Astrocyte of the spinal cord (primary cell): ENCODE measurements around the gene PARD3B.

Source experiments
- DNase-seq: peaks from one replicate; pipeline ENCODE4 v3.0.0; 2011; ENCODE audit warnings: low read depth, low spot score
- H3K4me3 ChIP-seq: 2 replicates; pipeline ENCODE4 v1.5.1; 2011; ENCODE audit warnings: low read depth, mild to moderate bottlenecking, low read length, moderate library complexity
- in situ Hi-C: cut with HindIII; loops from 2 replicates; pipeline ENCODE4 v1.10.0; 2017; ENCODE audit warnings: low sequenced_read_pairs
- TF ChIP-seq, protein P1 (sequence below): IDR thresholded peaks from 2 replicates; pipeline ENCODE4 v1.5.1; 2012; ENCODE audit warnings: low read depth, mild to moderate bottlenecking, low read length, inconsistent platforms

PARD3B gene

GRCh38 chr2:205338156-205338555, 792.9 kb downstream of the PARD3B start:
- H3K4me3 ChIP-seq, result no peak overlapping the region
- TF ChIP-seq, protein P1, sequence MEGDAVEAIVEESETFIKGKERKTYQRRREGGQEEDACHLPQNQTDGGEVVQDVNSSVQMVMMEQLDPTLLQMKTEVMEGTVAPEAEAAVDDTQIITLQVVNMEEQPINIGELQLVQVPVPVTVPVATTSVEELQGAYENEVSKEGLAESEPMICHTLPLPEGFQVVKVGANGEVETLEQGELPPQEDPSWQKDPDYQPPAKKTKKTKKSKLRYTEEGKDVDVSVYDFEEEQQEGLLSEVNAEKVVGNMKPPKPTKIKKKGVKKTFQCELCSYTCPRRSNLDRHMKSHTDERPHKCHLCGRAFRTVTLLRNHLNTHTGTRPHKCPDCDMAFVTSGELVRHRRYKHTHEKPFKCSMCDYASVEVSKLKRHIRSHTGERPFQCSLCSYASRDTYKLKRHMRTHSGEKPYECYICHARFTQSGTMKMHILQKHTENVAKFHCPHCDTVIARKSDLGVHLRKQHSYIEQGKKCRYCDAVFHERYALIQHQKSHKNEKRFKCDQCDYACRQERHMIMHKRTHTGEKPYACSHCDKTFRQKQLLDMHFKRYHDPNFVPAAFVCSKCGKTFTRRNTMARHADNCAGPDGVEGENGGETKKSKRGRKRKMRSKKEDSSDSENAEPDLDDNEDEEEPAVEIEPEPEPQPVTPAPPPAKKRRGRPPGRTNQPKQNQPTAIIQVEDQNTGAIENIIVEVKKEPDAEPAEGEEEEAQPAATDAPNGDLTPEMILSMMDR, result no peak
- in situ Hi-C loops, result no loop called here
- no peak for DNase-seq

DNA sequence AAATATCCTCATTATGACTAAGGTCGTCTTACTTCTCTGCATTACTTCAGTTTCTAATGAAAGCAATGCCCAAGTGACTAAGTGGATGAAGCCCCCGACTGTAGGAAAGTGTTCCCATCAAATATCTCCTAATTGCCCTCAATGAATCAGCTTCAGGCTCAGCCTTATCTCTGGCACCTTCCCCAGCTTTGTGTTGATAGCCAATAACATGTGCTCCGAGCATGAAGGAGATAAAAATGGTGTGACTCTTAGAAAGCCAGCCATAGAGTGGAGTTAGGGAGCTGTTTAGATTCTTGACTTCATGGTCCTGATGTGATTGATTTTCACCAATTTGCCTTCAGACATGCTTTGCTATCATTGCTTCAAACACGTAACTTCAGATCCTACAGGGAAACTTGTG, 797.8 kb downstream of the PARD3B start:
- in situ Hi-C loops, result no loop called here
- TF ChIP-seq, protein P1, result no peak
- DNase-seq, result no peak

GRCh38 chr2:205346649-205347048, 801.4 kb downstream of the PARD3B start:
- TF ChIP-seq, protein P1, result no peak
- no peak for DNase-seq
- no peak overlapping the region for H3K4me3 ChIP-seq
- in situ Hi-C loops, result no loop called here

More for the DNA sequence above, 797.8 kb downstream of the PARD3B start:
- no peak overlapping the region for H3K4me3 ChIP-seq

- in situ Hi-C loops, result no loop called here
- no peak for DNase-seq
- TF ChIP-seq, protein P1, result no peak
- H3K4me3 ChIP-seq, result no peak overlapping the region
Observed at GRCh38 chr2:205347899-205348298, 802.6 kb downstream of the PARD3B start.

GRCh38 chr2:205352094-205352493, 806.8 kb downstream of the PARD3B start:
- TF ChIP-seq, protein P1, result no peak
- H3K4me3 ChIP-seq, result no peak overlapping the region
- in situ Hi-C loops, result no loop called here
- no peak for DNase-seq

GRCh38 chr2:205352593-205352992, 807.3 kb downstream of the PARD3B start:
- TF ChIP-seq, protein P1, result no peak
- DNase-seq, result peak; percentile 25
- in situ Hi-C loops, result no loop called here
- H3K4me3 ChIP-seq, result no peak overlapping the region

DNA sequence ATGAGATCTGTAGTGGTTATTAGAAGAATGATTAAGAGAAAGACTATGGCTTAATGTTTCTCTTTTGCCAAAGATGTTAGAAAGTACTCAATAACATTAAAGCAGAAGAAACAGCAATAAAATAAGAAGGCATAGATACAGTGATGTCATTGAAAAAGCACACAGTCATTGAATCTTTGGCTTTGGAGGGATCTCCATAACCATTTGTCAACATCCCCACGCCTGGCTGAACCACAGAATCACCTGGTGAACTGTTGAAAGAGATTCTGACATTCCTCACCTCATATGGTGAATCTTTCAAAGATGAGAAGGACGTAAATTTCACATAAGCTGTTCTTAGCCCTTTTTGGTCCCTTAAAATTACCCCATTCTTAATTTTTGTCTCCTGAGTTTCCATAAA, 812.5 kb downstream of the PARD3B start:
- TF ChIP-seq, protein P1, result no peak
- no peak for DNase-seq

More for the DNA sequence above, 812.5 kb downstream of the PARD3B start:
- H3K4me3 ChIP-seq, result no peak overlapping the region
- in situ Hi-C loops, result no loop called here
